Kasumi-1 (cell line): Measurements from ENCODE around the gene KDM8.
A peak's percentile ranks its signal among the peaks of the same experiment; 100 is the strongest.

ENCODE experiments used
- DNase-seq, 2 experiments: peaks; one replicate each; lab custom pipeline; 2025; lab: John Stamatoyannopoulos, UW

KDM8 gene

GRCh38 chr16:27229891-27230470 lies 26.7 kb downstream of the KDM8 start:
- no peak for DNase-seq

- DNase-seq = no peak
Measured at GRCh38 chr16:27230562-27231001, 27.3 kb downstream of the KDM8 start.

- DNase-seq = no peak
Measured at GRCh38 chr16:27231692-27232060, 28.4 kb downstream of the KDM8 start.

- no peak for DNase-seq
Measured at GRCh38 chr16:27232061-27232900, 29.0 kb downstream of the KDM8 start.

GRCh38 chr16:27232901-27233625 lies 29.7 kb downstream of the KDM8 start:
- DNase-seq = no peak

- DNase-seq = no peak
Measured at GRCh38 chr16:27233731-27234130, 30.4 kb downstream of the KDM8 start.

- DNase-seq = no peak
Measured at GRCh38 chr16:27234171-27234570, 30.8 kb downstream of the KDM8 start.

- DNase-seq = no peak
Measured at GRCh38 chr16:27234603-27235002, 31.3 kb downstream of the KDM8 start.

- DNase-seq = peak; percentile 65 to 67
Measured at GRCh38 chr16:27235055-27235937, 32.0 kb downstream of the KDM8 start.

GRCh38 chr16:27235938-27236245 lies 32.6 kb downstream of the KDM8 start:
- DNase-seq = no peak

- DNase-seq = no peak
Measured at GRCh38 chr16:27236635-27237218, 33.4 kb downstream of the KDM8 start.

- peak; percentile 36 to 43 for DNase-seq
Measured at GRCh38 chr16:27237219-27238015, 34.1 kb downstream of the KDM8 start.

- no peak for DNase-seq
Measured at GRCh38 chr16:27238016-27238587, 34.8 kb downstream of the KDM8 start.

GRCh38 chr16:27238591-27238990 lies 35.3 kb downstream of the KDM8 start:
- DNase-seq = no peak

GRCh38 chr16:27239026-27239425 lies 35.7 kb downstream of the KDM8 start:
- DNase-seq = no peak

- no peak for DNase-seq
Measured at GRCh38 chr16:27239906-27240655, 36.8 kb downstream of the KDM8 start.

GRCh38 chr16:27240948-27241531 lies 37.7 kb downstream of the KDM8 start:
- no peak for DNase-seq

GRCh38 chr16:27241658-27242057 lies 38.3 kb downstream of the KDM8 start:
- no peak for DNase-seq

- no peak for DNase-seq
Measured at GRCh38 chr16:27242398-27242797, 39.1 kb downstream of the KDM8 start.
